Activated CD8-positive, alpha-beta memory T cell treated with anti-CD3 and anti-CD28 coated beads for 1 hour (primary cell): ENCODE measurements around the gene DBH.

Experiments used
- DNase-seq, 2 donors: peaks; one replicate each; pipeline ENCODE4 v3.0.0-alpha.2; 2020; ENCODE audit warnings: low read depth in 1 of 2; ENCODE audit errors: extremely low read depth in 1 of 2

The DBH gene

GRCh38 chr9:133681658-133682306 lies 45.6 kb downstream of the DBH start:
- DNase-seq, result no peak

DNA sequence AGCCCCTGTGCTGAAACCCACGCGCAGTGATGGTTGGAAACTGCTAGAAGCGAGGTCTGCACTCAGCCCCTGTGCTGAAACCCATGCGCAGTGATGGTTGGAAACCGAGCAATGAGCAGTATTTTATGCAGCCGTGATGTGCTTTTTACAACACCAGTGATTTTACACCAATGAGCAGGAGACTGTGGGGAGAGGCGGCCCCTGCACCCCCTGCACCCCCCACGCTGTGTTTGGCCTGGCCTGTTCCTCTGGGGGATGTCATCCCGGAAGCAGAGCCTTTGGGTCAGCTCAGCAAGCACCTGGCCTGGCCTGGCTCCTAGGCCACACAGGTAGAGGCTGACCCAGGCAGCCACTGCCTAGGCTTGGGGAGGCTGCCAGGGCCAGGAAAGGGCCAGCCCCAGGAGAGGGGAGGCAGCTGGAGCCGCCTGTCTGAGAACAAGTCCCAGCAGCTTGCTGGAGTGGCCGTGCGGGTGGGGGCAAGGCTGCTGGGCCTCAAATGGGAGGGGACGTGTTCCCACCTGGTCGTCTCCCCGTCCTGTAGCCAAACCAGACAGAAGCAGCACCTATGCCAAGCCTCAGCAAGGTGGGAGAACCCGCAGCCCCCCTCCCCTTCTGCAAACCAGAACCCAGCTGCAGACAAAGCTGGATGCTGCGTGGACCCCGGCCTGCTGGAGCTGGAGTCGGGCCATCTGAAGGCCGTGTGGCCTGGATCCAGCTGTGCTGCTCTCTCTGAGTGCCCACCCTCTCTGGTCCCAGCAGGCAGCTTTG lies 46.8 kb downstream of the DBH start:
- DNase-seq, result no peak

DNA sequence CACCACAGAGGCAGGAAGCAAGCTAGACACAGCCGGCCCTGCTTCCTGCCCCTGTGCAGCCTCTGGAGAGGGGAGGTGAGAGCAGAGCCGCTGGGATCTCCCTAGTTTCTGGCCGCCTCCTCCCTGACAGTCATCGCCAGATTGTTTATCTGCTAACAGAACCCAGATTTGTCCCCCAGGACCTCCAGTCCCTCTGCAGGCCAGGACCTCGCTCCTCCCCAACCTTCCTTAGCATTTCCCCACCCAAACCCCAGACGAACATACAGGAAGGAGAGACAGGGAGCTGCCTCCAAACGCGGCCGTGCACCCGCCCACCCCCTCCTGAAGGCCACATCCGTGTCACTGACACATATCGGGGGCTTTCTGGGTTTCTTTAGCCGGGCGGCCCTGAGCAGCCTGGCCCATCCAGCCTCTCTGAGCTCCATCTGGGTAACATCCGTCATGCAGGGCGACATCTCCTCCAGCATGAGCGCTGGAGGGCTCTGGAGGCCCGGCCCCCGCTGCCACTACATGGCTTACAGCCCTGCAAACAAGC lies 47.5 kb downstream of the DBH start:
- peak; percentile 29 to 35 for DNase-seq

DNA sequence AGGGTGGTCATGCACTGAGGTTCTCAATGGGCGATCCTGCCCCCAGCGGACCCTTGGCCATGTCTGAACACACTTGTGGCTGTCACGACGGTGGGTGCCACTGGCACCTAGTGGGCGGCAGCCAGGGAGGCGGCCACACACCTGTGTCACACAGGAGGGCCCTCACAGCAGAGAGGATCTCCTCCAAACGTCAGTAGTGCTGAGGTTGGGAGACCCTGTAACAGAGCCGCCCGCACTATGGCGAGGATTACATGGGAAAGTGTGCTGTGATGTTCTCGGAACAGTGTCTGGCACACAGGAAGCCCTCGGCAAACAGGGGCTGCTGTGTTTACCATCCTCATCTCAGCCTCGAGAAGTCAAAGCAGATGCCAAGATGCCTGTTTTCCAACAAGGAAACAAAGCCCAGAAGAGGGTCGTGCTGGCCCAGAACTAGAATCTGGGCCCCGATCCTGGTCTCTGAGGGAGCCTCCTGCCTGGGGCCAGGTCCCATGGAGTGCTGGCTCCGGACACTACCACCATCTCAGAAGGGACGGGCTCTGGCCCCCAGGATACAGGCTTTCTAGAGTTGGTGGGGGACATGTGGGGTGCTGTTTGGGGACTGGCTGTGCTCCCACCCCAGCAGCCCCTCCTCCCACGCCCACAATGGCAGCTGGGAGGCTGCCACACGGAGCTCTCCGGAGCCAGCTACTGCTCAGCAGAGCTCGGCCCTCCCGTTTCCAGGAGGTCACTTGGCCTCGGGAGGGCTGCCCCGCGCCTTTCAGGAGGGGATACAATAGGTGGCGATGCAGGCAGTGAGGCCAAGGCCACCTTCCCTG lies 48.2 kb downstream of the DBH start:
- peak in 1 of 2 donors; percentile 20 for DNase-seq

- no peak for DNase-seq
Observed at GRCh38 chr9:133684936-133685361, 48.8 kb downstream of the DBH start.

- DNase-seq, result no peak
Observed at GRCh38 chr9:133685653-133686609, 49.8 kb downstream of the DBH start.

DNA sequence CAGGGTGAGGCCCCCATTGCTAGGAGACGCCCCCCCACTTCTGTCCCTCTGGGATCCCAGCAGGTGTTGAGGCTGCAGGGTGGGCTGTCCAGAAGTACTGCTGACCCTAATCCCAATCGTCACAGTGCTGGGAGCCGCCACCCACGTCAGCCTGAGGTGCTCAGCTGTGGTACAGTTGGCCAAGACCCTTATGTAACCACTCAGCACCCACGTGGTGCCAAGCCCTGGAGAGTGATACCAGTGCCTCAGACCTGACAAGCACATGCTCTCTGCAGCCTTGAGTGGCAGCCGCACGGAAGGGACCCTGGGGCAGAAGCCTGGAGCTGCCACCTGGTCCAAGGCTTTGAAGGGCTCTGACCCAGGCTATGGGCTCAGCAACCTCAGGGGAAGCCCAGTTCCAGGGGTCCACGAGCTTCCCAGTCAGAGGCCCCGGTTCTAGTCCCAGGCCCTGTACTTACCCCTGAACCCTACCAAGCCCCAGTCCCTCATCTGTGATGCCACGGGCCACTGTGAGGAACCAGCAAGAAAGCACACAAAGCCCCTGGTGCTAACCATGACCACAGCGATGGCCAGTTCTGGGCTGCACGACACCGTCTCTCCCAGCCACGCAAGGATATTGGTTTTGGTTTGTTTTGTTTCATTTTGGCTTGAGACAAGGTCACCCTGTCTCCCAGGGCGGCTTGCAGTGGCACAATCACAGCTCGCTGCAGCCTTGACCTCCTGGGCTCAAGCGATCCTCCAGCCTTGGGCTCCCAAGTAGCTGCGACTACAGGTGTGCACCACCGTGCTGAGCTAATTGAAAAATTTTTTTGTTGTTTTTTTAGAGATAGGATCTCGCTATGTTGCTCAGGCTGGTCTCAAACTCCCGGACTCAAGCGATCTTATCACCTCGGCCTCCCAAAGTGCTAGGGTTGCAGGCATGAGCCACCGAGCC lies 50.7 kb downstream of the DBH start:
- no peak for DNase-seq

DNA sequence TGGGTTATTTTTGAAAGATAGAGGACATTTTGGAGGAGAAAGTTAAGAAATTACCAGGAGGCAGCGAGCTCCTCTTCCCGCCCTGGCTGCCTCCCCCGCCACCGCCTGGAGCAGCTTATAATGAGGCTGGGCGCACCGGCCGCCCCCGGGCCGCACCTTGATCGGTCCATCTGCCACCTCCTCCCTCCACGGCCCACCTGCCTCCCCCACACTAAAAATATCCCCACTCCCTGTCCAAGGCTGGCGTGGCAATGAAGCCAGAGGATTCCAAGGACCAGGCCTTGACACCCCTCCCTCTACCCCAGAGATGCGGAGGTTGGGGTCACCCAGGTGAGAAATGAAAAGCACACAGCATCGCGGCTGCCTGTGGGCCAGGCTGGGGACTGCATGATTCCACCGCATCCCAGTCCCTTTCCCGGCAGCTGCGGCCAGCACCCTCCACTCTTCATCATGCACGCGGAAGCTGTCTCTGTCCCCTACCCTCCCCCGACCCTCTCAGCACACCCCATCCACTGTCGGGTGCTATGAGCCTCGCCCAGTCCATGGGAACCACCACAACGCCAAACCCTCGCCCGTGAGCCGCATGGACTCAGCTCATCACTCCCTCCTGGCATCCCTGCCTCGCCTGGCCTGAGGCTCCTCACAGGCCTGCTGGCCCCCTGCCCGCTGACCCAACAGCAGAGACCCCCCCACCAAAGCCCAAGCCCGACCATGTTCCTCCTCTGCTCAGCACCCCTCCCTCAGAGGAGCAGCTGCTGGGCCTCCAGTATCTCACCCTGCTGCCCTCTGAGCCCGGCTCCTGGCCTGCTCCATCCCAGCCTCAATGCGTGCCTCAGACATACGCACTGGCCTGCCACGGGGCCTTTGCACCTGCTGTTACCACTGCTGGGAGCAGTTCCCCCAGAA lies 51.9 kb downstream of the DBH start:
- no peak for DNase-seq

- no peak for DNase-seq
Observed at GRCh38 chr9:133689151-133689763, 53.1 kb downstream of the DBH start.

DNA sequence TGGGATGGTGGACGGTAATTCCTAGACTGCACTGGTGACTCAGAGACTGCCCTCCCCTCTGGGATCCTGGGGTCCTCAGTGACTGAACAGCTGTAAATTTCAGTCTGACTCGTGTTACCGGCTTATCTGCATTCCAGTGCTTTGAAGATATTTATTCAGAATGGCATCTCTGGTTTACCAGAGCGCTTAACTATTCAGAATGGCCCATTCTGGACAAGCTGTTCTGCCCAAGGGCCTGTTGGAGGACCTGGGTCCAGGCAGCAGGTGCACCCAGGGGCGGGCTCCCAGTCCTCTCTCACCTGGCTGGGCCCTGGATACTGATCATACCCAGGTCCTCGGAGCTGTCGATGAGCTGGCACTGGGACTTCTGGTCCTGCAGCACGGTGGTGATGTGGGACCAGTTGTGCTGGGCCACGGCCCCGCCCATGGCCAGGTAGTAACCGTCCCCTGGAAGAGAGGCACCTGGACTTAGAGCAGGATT lies 54.0 kb downstream of the DBH start:
- DNase-seq, result no peak

GRCh38 chr9:133691191-133691590 lies 55.0 kb downstream of the DBH start:
- DNase-seq, result no peak

GRCh38 chr9:133691626-133692363 lies 55.6 kb downstream of the DBH start:
- no peak for DNase-seq

DNA sequence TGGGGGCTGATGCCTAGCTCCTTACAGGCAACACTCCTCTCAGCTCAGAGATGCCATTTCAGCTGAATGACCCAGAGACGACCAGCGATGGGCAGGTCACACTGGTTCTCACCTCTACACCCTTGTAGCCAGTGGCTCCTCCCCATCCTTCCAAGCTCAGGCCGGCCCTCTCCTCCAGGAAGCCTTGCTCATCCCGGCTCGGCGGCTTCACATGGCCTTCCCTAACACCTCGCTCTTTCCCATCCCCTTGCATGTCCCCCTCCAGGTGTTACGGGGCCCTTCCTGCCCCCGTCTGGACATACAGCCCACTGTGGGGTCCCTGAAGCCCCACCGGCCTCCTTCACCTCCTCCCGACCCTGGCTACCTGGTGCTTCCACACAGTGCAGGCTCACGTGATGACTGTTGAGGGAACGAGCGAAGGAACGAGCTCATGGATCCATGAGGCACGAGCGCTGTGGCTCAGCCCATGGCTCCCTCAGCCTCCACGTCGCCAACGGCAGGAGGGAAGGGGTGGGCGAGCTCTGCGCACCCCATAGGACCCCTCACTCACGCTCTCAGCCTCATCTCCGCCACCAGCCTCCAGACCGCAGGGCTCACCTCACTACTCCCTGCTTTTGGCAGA lies 56.3 kb downstream of the DBH start:
- DNase-seq, result no peak

- no peak for DNase-seq
Observed at GRCh38 chr9:133693116-133693515, 57.0 kb downstream of the DBH start.

DNA sequence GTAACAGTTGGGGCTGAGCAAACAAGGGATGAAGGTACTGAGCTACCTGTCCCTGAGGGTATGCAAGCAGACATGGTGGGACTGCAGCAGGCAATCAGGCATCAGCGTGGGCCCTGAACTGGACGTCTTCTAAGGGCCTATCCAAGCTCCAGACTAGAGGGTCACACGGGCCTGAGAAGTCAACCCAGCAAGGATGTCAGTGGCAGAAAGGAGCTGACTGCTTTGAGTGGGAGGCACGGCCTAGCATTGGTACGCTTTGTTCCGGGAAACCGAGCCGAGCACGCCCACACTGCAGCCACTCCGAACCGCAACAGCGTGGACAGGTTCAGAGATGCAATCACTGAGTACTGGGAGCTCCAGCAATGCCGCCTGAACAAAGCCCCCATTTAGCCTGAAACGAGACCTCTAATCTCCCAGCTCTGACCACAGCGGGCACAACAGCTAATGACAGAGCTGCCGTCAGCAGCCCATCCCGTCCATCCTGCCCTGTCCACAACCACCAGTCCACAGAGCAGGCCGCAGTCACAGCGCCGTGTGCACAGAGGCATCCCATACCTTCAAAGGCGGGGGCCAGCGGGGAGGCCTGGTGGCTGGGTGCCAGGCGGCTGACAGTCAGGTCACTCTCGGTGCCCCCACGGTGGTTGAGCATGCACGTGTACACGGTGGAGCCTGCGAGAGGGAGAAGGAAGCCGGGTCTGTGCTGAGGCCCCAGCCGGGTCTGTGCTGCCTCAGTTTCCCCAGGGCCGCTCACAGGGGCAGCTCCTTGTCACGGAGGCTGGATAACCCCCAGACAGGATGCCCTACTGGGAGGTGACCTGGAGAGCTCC lies 57.8 kb downstream of the DBH start:
- no peak for DNase-seq

DNA sequence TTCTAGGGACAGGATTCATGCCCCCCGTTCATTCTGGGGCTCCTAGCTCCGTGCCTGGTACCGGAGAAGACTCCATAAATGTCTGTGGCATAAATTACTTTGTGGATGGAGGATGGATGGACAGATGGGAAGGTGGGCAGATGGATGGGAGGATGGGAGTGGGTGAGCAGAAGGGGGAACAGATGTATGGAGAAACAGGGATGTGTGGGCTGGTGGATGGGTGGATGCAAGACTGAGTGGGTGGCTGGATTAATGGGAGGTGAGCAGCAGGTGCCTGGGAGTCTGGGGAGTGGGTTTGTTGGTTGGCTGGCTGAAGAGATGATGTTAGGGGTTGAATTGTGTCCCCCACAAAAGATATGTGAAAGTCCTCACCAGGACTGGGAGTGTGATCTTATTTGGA lies 58.5 kb downstream of the DBH start:
- DNase-seq, result no peak
